WTC11 (cell line): Measurements from ENCODE around the gene CYB5D1.

ENCODE experiments used
- TF ChIP-seq, protein P1 (sequence below): sonication (generic); formaldehyde crosslinking; IDR thresholded peaks from 2 replicates; pipeline ENCODE4 v1.8.0; 2022; ENCODE audit warnings: mild to moderate bottlenecking, missing genetic modification reagents
- TF ChIP-seq, protein P2 (sequence below): sonication (generic); formaldehyde crosslinking; IDR thresholded peaks from 2 replicates; pipeline ENCODE4 v1.8.1; 2023; ENCODE audit warnings: mild to moderate bottlenecking, missing genetic modification reagents, moderate library complexity
- TF ChIP-seq, protein P3 (sequence below): fragments of 200-600 bp; IDR thresholded peaks from 2 replicates; pipeline ENCODE4 v1.8.0; 2022; ENCODE audit warnings: antibody characterized with exemption

DNA sequence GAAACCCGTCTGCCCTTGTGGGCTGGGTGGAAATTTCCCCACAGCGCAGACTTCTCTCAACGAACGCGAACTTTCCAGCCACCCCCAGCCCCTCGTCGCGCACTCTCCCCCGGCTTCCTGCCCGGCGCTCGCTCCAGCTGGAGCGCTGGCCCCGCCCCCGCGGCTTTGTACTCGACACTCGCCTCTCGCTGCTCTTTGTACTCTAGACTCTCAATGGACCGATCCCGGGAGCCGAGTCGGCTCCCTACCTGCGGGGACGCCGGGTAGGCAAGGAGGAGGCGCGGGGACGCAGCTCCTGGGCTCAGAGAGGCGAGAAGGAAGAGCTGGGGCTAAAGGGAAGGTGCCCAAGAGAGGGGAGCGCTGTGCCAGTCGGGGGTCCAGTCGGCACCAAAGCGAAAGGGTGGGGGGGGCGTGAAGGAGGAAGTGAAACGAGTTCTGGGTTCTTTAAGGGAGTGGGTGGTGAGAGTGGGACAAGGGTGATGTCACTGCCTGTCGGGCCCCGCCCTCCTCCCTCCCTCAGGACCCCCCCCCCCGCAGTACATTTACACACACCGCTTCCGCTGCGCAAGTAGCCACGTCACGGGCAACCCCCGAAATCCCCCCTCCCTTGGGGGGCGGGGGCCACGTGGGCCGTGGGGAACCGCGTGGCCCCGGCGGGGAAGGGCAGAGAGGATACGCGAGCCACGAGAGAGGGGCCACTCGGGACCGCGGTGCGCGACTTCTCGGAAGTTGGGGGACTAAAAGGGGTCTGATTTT is 14.1 kb upstream of the CYB5D1 start:
- TF ChIP-seq, protein P1, sequence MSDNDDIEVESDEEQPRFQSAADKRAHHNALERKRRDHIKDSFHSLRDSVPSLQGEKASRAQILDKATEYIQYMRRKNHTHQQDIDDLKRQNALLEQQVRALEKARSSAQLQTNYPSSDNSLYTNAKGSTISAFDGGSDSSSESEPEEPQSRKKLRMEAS (CRISPR knock-in tag) = peak; percentile 13; the same call in 1 of the 2 replicates
- TF ChIP-seq, protein P2, sequence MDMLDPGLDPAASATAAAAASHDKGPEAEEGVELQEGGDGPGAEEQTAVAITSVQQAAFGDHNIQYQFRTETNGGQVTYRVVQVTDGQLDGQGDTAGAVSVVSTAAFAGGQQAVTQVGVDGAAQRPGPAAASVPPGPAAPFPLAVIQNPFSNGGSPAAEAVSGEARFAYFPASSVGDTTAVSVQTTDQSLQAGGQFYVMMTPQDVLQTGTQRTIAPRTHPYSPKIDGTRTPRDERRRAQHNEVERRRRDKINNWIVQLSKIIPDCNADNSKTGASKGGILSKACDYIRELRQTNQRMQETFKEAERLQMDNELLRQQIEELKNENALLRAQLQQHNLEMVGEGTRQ = no peak
- TF ChIP-seq, protein P3, sequence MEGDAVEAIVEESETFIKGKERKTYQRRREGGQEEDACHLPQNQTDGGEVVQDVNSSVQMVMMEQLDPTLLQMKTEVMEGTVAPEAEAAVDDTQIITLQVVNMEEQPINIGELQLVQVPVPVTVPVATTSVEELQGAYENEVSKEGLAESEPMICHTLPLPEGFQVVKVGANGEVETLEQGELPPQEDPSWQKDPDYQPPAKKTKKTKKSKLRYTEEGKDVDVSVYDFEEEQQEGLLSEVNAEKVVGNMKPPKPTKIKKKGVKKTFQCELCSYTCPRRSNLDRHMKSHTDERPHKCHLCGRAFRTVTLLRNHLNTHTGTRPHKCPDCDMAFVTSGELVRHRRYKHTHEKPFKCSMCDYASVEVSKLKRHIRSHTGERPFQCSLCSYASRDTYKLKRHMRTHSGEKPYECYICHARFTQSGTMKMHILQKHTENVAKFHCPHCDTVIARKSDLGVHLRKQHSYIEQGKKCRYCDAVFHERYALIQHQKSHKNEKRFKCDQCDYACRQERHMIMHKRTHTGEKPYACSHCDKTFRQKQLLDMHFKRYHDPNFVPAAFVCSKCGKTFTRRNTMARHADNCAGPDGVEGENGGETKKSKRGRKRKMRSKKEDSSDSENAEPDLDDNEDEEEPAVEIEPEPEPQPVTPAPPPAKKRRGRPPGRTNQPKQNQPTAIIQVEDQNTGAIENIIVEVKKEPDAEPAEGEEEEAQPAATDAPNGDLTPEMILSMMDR = no peak
